Muscle layer of duodenum (tissue), 2 donors: ENCODE data around the gene COG1.

Source experiments
- H3K27ac ChIP-seq: one replicate; pipeline ENCODE4 v1.7.0; 2013; ENCODE audit warnings: mild to moderate bottlenecking, low read length
- H3K27me3 ChIP-seq: one replicate; pipeline ENCODE4 v1.7.0; 2013; ENCODE audit warnings: low read depth, mild to moderate bottlenecking, control low read depth, low read length
- H3K36me3 ChIP-seq, 2 donors: one replicate each; pipeline ENCODE4 v1.7.0; 2013; ENCODE audit warnings: low read length in 2 of 2, control low read depth in 1 of 2, mild to moderate bottlenecking in 1 of 2; ENCODE audit not compliant: insufficient read depth in 2 of 2, control insufficient read depth in 1 of 2
- H3K4me1 ChIP-seq, 2 donors: one replicate each; pipeline ENCODE4 v1.7.0; 2013; ENCODE audit warnings: low read length in 2 of 2, mild to moderate bottlenecking in 2 of 2, control low read depth in 1 of 2, moderate library complexity in 1 of 2; ENCODE audit not compliant: insufficient read depth in 2 of 2, control insufficient read depth in 1 of 2
- H3K4me3 ChIP-seq, 2 donors: one replicate each; pipeline ENCODE4 v1.7.0; 2013; ENCODE audit warnings: low read length in 2 of 2, low read depth in 1 of 2, mild to moderate bottlenecking in 1 of 2
- H3K9me3 ChIP-seq, 2 donors: one replicate each; pipeline ENCODE4 v1.7.0; 2013; ENCODE audit warnings: low read length in 2 of 2, control low read depth in 1 of 2, mild to moderate bottlenecking in 1 of 2; ENCODE audit not compliant: control insufficient read depth in 1 of 2
- donor health status: healthy.

The COG1 gene

GRCh38 chr17:73192206-73192893 is 505 bp upstream of the COG1 start:
- no peaks in the 10 kb centered on the region for H3K27me3 ChIP-seq
- peak overlapping the region; percentile 60 for H3K27ac ChIP-seq
- H3K36me3 ChIP-seq = peaks cover 8 to 9% of the 10 kb centered on the region in 2 donors
- peaks cover 0 to 20% of the 10 kb centered on the region in 2 donors for H3K4me1 ChIP-seq
- H3K9me3 ChIP-seq = no peaks in the 10 kb centered on the region
- H3K4me3 ChIP-seq = peak overlapping the region; percentile 63 to 94

- Histone ChIP-seq H3K27ac (no peak overlapping the region), H3K9me3 (no peaks in the 10 kb centered on the region), H3K4me1 (peaks cover 0 to 20% of the 10 kb centered on the region in 2 donors), H3K36me3 (peaks cover 27 to 32% of the 10 kb centered on the region in 2 donors), H3K4me3 (no peak overlapping the region), H3K27me3 (no peaks in the 10 kb centered on the region)
Observed at GRCh38 chr17:73194514-73195222, 1.8 kb downstream of the COG1 start.

- Histone ChIP-seq H3K4me1 (peaks cover 0 to 20% of the 10 kb centered on the region in 2 donors), H3K36me3 (peaks cover 45 to 50% of the 10 kb centered on the region in 2 donors), H3K27me3 (no peaks in the 10 kb centered on the region), H3K9me3 (no peaks in the 10 kb centered on the region), H3K27ac (no peak overlapping the region), H3K4me3 (no peak overlapping the region)
Observed at GRCh38 chr17:73196500-73196899, 3.6 kb downstream of the COG1 start.

- no peaks in the 10 kb centered on the region for H3K9me3 ChIP-seq
- no peak overlapping the region for H3K27ac ChIP-seq
- H3K4me1 ChIP-seq = peaks cover 0 to 15% of the 10 kb centered on the region in 2 donors
- H3K27me3 ChIP-seq = no peaks in the 10 kb centered on the region
- H3K4me3 ChIP-seq = no peak overlapping the region
- H3K36me3 ChIP-seq = peaks cover 45 to 55% of the 10 kb centered on the region in 2 donors
Observed at GRCh38 chr17:73197161-73197560, 4.3 kb downstream of the COG1 start.

GRCh38 chr17:73198201-73198929 is 5.5 kb downstream of the COG1 start:
- H3K27ac ChIP-seq = no peak overlapping the region

GRCh38 chr17:73198930-73199260 is 6.0 kb downstream of the COG1 start:
- Histone ChIP-seq H3K36me3 (peaks cover 59 to 72% of the 10 kb centered on the region in 2 donors), H3K4me3 (no peak overlapping the region), H3K4me1 (peaks cover 6 to 11% of the 10 kb centered on the region in 2 donors), H3K9me3 (no peaks in the 10 kb centered on the region), H3K27ac (no peak overlapping the region), H3K27me3 (no peaks in the 10 kb centered on the region)

More at GRCh38 chr17:73198201-73198929, 5.5 kb downstream of the COG1 start:
- Histone ChIP-seq H3K4me1 (peaks cover 6 to 15% of the 10 kb centered on the region in 2 donors), H3K27me3 (no peaks in the 10 kb centered on the region), H3K36me3 (peaks cover 54 to 67% of the 10 kb centered on the region in 2 donors), H3K4me3 (no peak overlapping the region), H3K9me3 (no peaks in the 10 kb centered on the region)

GRCh38 chr17:73199751-73200317 is 7.0 kb downstream of the COG1 start:
- Histone ChIP-seq H3K27me3 (no peaks in the 10 kb centered on the region), H3K36me3 (peaks cover 64 to 80% of the 10 kb centered on the region in 2 donors), H3K4me1 (peaks cover 4 to 6% of the 10 kb centered on the region in 2 donors), H3K4me3 (no peak overlapping the region), H3K27ac (no peak overlapping the region), H3K9me3 (no peaks in the 10 kb centered on the region)

- Histone ChIP-seq H3K9me3 (no peaks in the 10 kb centered on the region), H3K27me3 (no peaks in the 10 kb centered on the region), H3K36me3 (peaks cover 68 to 87% of the 10 kb centered on the region in 2 donors), H3K4me3 (no peak overlapping the region), H3K4me1 (peaks cover 4 to 6% of the 10 kb centered on the region in 2 donors), H3K27ac (no peak overlapping the region)
Observed at GRCh38 chr17:73200476-73200875, 7.6 kb downstream of the COG1 start.

GRCh38 chr17:73201215-73202069 is 8.6 kb downstream of the COG1 start:
- peaks cover 78 to 96% of the 10 kb centered on the region in 2 donors for H3K36me3 ChIP-seq
- peaks cover 4 to 6% of the 10 kb centered on the region in 2 donors for H3K4me1 ChIP-seq
- no peaks in the 10 kb centered on the region for H3K9me3 ChIP-seq
- H3K27me3 ChIP-seq = no peaks in the 10 kb centered on the region
- no peak overlapping the region for H3K4me3 ChIP-seq
- H3K27ac ChIP-seq = no peak overlapping the region

- H3K4me3 ChIP-seq = no peak overlapping the region
- H3K4me1 ChIP-seq = peaks cover 4 to 6% of the 10 kb centered on the region in 2 donors
- no peaks in the 10 kb centered on the region for H3K9me3 ChIP-seq
- peaks cover 78 to 94% of the 10 kb centered on the region in 2 donors for H3K36me3 ChIP-seq
- H3K27ac ChIP-seq = peak overlapping the region; percentile 47
- H3K27me3 ChIP-seq = no peaks in the 10 kb centered on the region
Observed at GRCh38 chr17:73203135-73203787, 10.4 kb downstream of the COG1 start.
